Measurements from ENCODE around the gene TLR10. TPM values are rescaled to one million over a fixed set of nuclear protein-coding genes. Genes with fewer than 3 reads are reported as not detected.
"Not testable (repeated sequence)": the region's sequence is repeated elsewhere in the genome, so short reads cannot be mapped to it uniquely, and the experiment has no call there.

TLR10 gene
- under 1 TPM; 0.64 to 0.87 (median 0.65) TPM for polyA plus RNA-seq (ENCODE audit: insufficient read length in 3 of 3)

DNA sequence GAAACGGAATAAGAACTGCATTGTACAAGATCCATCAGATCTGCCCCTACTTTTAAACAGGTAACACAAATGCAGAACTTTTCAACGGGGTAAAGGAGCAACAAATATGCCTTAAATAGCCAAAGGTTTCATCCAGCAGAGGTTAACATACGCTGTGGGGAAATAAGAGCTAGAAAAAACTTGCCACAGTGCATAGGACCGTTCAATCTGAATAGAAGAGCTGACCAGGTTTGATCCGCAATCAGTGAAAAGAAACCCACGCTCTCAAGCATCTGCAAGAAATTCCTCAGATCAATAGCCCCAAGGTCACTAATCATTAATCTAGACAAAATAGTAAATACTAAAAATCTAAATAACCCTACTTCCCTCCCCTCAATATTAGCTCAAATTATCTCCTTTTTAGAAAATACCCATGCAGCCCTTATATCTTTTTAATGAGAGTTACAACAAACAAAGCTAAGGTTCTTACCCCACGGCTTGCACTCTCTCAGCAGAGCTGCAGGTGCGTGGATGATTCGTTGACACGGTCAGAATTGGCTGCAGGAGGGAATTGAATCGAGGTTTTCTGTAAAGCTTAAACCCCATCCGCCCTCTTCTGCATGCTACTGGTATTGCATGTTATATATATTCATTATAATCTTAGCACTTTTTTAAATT, at the start of gene TLR10:
Gene TLR10, minus strand, starts transcription at position 539 of the 657 bp plus-strand sequence. CDS start 7,400 bp downstream, outside the sequence.
- no peak for DNase-seq (ENCODE audit: low read depth in 3 of 3, low spot score in 2 of 3)

GRCh38 chr4:38832206-38832605, 49.4 kb upstream of the TLR10 start:
- no peak for DNase-seq (ENCODE audit: low read depth in 3 of 3, low spot score in 2 of 3)

- DNase-seq (ENCODE audit: low read depth in 3 of 3, low spot score in 2 of 3): no peak
Observed at GRCh38 chr4:38831653-38832052, 48.9 kb upstream of the TLR10 start.

DNA sequence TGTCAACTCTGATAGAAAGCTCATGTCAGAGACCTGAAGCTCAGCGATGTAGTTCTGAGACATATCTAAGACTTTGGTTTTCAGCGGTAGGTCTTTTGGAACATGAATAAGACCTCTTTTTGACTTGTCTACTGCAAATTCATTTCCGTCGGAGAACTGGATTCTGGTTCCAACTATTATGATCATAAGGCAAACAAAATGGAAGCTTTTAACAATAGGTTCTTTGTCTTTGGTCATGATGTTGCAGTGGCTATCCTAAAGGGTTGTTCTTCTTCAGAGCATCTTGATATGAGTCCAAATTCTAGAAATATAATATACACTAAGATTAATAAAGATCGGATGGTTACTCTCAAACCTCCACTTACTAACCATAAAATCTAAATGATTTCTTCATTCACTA, 46.4 kb upstream of the TLR10 start:
- DNase-seq (ENCODE audit: low read depth in 3 of 3, low spot score in 2 of 3): no peak

DNA sequence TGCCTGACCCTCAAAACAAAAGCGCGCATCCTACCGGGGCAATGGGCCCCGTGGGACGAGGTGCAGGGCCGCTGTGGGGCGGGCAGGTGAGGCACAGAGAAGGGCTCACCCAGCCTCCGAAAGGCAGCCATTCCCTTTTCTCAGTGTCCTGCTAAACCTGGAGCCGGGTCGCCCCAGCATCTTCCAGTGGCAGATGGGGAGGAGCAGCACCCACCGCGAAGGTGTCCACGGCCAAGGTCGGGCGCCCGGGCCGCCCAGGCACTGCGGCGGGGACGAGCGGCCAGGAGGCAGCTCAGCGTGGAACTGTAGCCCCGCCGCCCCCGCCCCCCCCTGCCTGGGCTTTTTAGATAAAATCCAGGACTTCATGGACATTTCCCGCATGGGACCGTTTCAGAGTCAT, 41.0 kb upstream of the TLR10 start:
- DNase-seq (ENCODE audit: low read depth in 3 of 3, low spot score in 2 of 3): no peak

DNA sequence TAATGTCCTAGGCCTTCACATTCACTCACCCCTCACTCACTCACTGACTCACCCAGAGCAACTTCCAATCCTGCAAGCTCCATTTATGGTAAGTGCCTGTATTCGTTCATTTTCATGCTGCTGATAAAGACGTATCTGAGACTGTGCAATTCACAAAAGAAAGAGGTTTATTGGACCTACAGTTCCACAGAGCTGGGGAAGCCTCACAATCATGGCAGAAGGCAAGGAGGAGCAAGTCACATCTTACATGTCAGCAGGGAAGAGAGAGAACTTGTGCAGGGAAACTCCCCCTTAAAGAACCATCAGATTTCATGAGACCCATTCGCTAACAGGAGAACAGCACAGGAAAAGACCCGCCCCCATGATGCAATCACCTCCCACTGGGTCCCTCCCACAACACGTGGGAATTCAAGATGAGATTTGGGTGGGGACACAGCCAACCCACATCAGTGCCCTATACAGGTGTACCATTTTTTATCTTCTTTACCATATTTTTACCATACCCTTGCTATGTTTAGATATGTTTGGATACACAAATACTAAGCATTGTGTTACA, 40.0 kb upstream of the TLR10 start:
- no peak for DNase-seq (ENCODE audit: low read depth in 3 of 3, low spot score in 2 of 3)

GRCh38 chr4:38821739-38822138, 38.9 kb upstream of the TLR10 start:
- no peak for DNase-seq (ENCODE audit: low read depth in 3 of 3, low spot score in 2 of 3)

- no peak for DNase-seq (ENCODE audit: low read depth in 3 of 3, low spot score in 2 of 3)
Observed at GRCh38 chr4:38820329-38821061, 37.7 kb upstream of the TLR10 start.

DNA sequence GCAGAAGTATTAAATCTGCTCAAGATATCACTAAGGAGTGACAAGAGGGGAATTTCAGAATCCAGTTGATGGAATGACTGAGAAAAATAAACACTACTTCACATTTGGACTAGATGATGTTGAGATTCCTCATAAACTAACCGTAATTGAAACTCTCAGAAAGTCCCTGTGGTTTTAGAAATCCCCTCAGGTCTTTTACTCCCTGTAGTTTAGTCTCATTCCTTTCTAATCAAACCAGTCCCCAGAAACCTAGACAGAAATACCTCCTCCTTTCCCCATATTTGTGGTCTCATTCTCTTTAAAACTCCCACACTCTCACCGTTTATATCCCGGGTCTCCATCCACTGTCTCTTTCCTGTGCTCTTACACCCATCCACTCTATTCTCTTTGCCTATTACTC, 36.8 kb upstream of the TLR10 start:
- DNase-seq (ENCODE audit: low read depth in 3 of 3, low spot score in 2 of 3): no peak

- no peak for DNase-seq (ENCODE audit: low read depth in 3 of 3, low spot score in 2 of 3)
Observed at GRCh38 chr4:38818441-38818976, 35.7 kb upstream of the TLR10 start.

DNA sequence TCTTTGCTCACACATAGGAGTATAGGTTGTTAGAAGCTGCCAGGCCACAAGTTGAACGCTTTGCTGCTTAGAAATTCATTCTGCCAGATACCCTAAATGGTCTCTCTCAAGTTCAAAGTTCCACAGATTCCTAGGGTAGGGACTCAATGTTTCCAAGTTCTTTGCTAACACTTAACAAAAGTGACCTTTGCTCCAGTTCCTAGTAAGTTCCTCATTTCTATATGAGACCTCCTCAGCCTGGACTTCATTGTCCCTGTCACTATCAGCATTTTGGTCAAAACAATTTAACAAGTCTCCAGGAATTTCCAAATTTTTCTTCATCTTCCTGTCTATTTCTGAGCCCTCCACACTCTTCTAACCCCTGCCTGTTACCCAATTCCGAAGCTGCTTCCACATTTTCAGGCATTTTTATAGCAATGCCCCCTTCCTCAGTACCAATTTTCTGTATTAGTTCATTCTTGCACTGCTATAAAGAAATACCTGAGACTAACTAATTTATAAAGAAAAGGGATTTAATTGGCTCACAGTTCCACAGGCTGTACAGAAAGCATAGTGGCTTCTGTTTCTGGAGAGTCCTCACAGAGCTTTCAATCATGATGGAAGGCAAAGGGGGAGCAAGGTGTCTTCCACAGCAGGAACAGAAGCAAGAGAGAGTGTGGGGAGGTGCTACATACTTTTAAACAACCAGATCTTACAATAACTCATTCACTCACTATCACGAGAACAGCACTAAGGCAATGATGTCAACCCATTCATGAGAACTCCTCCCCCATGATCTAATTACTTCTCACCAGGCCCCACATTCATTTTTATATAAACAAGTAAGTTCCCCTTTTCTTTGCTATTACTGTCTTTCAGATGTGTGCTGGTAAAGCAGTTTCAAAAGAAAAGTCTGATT, 33.3 kb upstream of the TLR10 start:
- no peak for DNase-seq (ENCODE audit: low read depth in 3 of 3, low spot score in 2 of 3)

- no peak for DNase-seq (ENCODE audit: low read depth in 3 of 3, low spot score in 2 of 3)
Observed at GRCh38 chr4:38814386-38814785, 31.6 kb upstream of the TLR10 start.

DNA sequence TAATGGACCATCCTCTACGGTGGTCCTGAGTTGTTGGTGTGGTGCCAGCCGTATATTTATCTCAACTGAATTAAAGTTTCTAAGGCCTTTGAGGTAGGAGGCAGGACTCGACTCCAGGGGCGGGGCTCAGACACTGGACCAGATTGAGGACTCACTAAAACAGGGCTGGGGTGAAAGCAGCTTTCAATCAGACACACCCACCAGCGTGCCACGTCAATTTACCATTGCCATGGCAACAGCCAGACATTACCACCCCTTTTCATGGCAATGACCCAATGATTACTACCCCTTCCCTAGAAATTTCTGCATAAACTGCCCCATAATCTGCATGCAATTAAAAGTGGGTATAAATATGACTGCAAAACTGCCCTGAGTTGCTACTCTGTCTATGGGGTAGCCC, 28.5 kb upstream of the TLR10 start:
- DNase-seq (ENCODE audit: low read depth in 3 of 3, low spot score in 2 of 3): no peak

GRCh38 chr4:38807462-38807861, 24.7 kb upstream of the TLR10 start:
- DNase-seq (ENCODE audit: low read depth in 3 of 3, low spot score in 2 of 3): not testable (repeated sequence)

DNA sequence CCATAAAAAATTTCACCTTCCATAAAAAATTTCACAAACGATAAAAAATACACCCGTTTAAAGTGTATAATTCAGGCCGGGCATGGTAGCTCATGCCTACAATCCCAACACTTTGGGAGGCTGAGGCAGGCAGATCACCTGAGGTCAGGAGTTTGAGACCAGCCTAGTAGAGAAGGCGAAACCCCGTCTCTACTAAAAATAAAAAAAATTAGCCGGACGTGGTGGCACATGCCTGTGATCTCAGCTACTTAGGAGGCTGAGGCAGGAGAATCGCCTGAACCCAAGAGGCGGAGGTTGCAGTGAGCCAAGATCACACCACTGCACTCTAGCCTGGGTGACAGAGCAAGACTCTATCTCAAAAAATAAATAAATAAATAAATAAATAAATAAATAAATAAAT, 23.5 kb upstream of the TLR10 start:
- DNase-seq (ENCODE audit: low read depth in 3 of 3, low spot score in 2 of 3): not testable (repeated sequence)

- DNase-seq (ENCODE audit: low read depth in 3 of 3, low spot score in 2 of 3): no peak
Observed at GRCh38 chr4:38805530-38806145, 22.8 kb upstream of the TLR10 start.

DNA sequence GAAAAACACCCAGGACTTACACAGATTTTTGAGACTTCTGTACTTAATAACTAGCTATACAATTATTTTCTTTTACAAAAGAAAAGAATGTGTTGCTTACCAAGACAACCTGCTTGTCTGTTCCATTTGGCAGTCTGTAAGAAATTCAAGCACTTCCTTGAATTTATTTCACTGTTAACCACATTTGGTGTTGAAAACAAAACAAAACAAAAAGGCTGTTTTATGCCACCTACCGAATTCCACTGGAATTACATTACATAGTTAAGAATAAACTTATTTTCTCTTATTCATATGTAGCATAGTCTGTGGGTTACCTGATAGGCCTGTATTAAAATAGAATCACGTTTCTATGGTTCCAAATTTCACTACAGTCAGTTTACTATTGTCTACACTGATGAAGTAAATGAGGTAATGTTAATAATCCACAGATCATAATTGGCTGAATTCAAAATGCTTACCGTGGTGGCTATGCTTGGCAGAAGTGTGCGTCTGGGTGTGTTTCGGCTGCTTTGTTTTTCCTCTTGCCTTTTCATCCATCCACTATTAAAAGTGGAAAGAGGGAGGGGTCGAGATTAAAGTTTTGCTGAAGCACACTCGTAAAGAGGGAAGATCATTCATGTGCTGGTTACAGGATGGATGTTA, 22.0 kb upstream of the TLR10 start, which contains the start of gene TLR1:
Gene TLR1, minus strand, starts transcription at position 138 of the 642 bp plus-strand sequence. CDS start 5,960 bp downstream, outside the sequence.
- DNase-seq (ENCODE audit: low read depth in 3 of 3, low spot score in 2 of 3): peak in 2 of 3 donors; percentile 29 to 51

GRCh38 chr4:38803833-38804653, 21.3 kb upstream of the TLR10 start:
- DNase-seq (ENCODE audit: low read depth in 3 of 3, low spot score in 2 of 3): no peak

Measured in right renal cortex interstitium (tissue), 3 donors.